ENCODE data around the gene RFC1. TPM values are rescaled to one million over a fixed set of nuclear protein-coding genes. Genes with fewer than 3 reads are reported as not detected.

The RFC1 gene
- polyA plus RNA-seq, 3 donors: 8.7 to 15.0 (median 14.6) TPM

- H3K4me1 Mint-ChIP-seq: no peaks in the 10 kb centered on the region
- no peak overlapping the region for H3K27ac ChIP-seq (ENCODE audit: low read depth in 1 of 2, low read length in 2 of 2)
- intact Hi-C loops (cut with micrococcal nuclease): no loop called here
- no peaks in the 10 kb centered on the region for H3K9me3 ChIP-seq (replicated peaks in 1 of 2; ENCODE audit: control insufficient read depth in 1 of 2, insufficient read depth in 1 of 2, low read length in 2 of 2)
- no CpG with 5 or more reads among the region's 7 CpGs for WGBS (ENCODE audit: insufficient coverage)
- no peaks in the 10 kb centered on the region for H3K79me2 ChIP-seq (ENCODE audit: insufficient read depth, low read length)
- H3K4me1 ChIP-seq (ENCODE audit: control insufficient read depth in 1 of 2, insufficient read depth in 2 of 2, low read length in 2 of 2): no peaks in the 10 kb centered on the region
- H2AFZ ChIP-seq (ENCODE audit: insufficient read depth, low read depth, low read length, poor library complexity, severe bottlenecking): no peak overlapping the region
- peaks cover 48 to 63% of the 10 kb centered on the region in 2 donors for H3K36me3 Mint-ChIP-seq
- no peak overlapping the region for H3K27ac Mint-ChIP-seq
- no peak overlapping the region for H3K9ac ChIP-seq (ENCODE audit: insufficient read depth, low read length, poor library complexity, severe bottlenecking)
- TF ChIP-seq CTCF (IDR thresholded peaks at IDR 0.05): no peak
- H3K27me3 ChIP-seq (ENCODE audit: control insufficient read depth in 2 of 2, insufficient read depth in 2 of 2, low read length in 2 of 2): no peaks in the 10 kb centered on the region
- H4K20me1 ChIP-seq (ENCODE audit: insufficient read depth, low read length): no peaks in the 10 kb centered on the region
- no peaks in the 10 kb centered on the region for H3K9me3 Mint-ChIP-seq
- H3K4me2 ChIP-seq (replicated peaks; ENCODE audit: extremely low read depth, low read length, poor library complexity, severe bottlenecking): no peak overlapping the region
- DNase-seq: no peak
- H3K36me3 ChIP-seq (replicated peaks in 1 of 2; ENCODE audit: control insufficient read depth in 1 of 2, insufficient read depth in 2 of 2, low read length in 2 of 2): peaks cover 33 to 57% of the 10 kb centered on the region in 2 donors
- H3K4me3 Mint-ChIP-seq: no peak overlapping the region
- no peaks in the 10 kb centered on the region for H3K27me3 Mint-ChIP-seq (ENCODE audit: low read depth in 3 of 3)
- no peak overlapping the region for H3K4me3 ChIP-seq (replicated peaks in 1 of 3; ENCODE audit: low read depth in 2 of 3, low read length in 3 of 3)
Observed at GRCh38 chr4:39285111-39285795, 80.9 kb downstream of the RFC1 start.

GRCh38 chr4:39280770-39281169 lies 85.4 kb downstream of the RFC1 start:
- Mint-ChIP-seq H3K9me3 (no peaks in the 10 kb centered on the region), H3K36me3 (peaks cover 10 to 19% of the 10 kb centered on the region in 2 donors), H3K27me3 (ENCODE audit: low read depth in 3 of 3) (peaks cover 0 to 3% (median 0%) of the 10 kb centered on the region in 3 donors), H3K27ac (no peak overlapping the region), H3K4me1 (no peaks in the 10 kb centered on the region), H3K4me3 (no peak overlapping the region)
- intact Hi-C loops (cut with micrococcal nuclease): no loop called here
- Histone ChIP-seq H3K4me1 (ENCODE audit: control insufficient read depth in 1 of 2, insufficient read depth in 2 of 2, low read length in 2 of 2) (no peaks in the 10 kb centered on the region), H4K20me1 (ENCODE audit: insufficient read depth, low read length) (no peaks in the 10 kb centered on the region), H3K27me3 (ENCODE audit: control insufficient read depth in 2 of 2, insufficient read depth in 2 of 2, low read length in 2 of 2) (no peaks in the 10 kb centered on the region), H2AFZ (ENCODE audit: insufficient read depth, low read depth, low read length, poor library complexity, severe bottlenecking) (no peak overlapping the region), H3K4me3 (replicated peaks in 1 of 3; ENCODE audit: low read depth in 2 of 3, low read length in 3 of 3) (no peak overlapping the region), H3K79me2 (ENCODE audit: insufficient read depth, low read length) (no peaks in the 10 kb centered on the region), H3K27ac (ENCODE audit: low read depth in 1 of 2, low read length in 2 of 2) (no peak overlapping the region), H3K9me3 (replicated peaks in 1 of 2; ENCODE audit: control insufficient read depth in 1 of 2, insufficient read depth in 1 of 2, low read length in 2 of 2) (no peaks in the 10 kb centered on the region), H3K36me3 (replicated peaks in 1 of 2; ENCODE audit: control insufficient read depth in 1 of 2, insufficient read depth in 2 of 2, low read length in 2 of 2) (peaks cover 0 to 12% of the 10 kb centered on the region in 2 donors), H3K9ac (ENCODE audit: insufficient read depth, low read length, poor library complexity, severe bottlenecking) (no peak overlapping the region), H3K4me2 (replicated peaks; ENCODE audit: extremely low read depth, low read length, poor library complexity, severe bottlenecking) (no peak overlapping the region)
- no CpG with 5 or more reads among the region's 2 CpGs for WGBS (ENCODE audit: insufficient coverage)
- no peak for DNase-seq
- TF ChIP-seq CTCF (IDR thresholded peaks at IDR 0.05): no peak

Data from CD14-positive monocyte (primary cell).